Thoracic aorta (tissue), 2 donors: Measurements from ENCODE around the gene PNKD. TPM values are rescaled to one million over a fixed set of nuclear protein-coding genes. Genes with fewer than 3 reads are reported as not detected.

Experiments used
- total RNA-seq, 2 donors: library from RNA; depleted of rRNA; stranded (reverse); fragments of >200 nt; gene quantifications; one replicate each; pipeline versions ENCODE4 v1.1.0 to v1.2.3, GENCODE V29; 2016

PNKD gene
- total RNA-seq, 2 donors from 2014 or later: 19.4 to 38.4 TPM

Other genes with a start within 250 kb of the PNKD start
- under 1 TPM in 1 of 2 donors, not detected in 1; 0.68 TPM for gene RUFY4, start 201.3 kb upstream of the PNKD start, total RNA-seq
- gene CXCR2, start 144.5 kb upstream of the PNKD start, total RNA-seq: 1 to 10 TPM in 1 of 2 donors, not detected in 1; 3.0 TPM
- 1 to 10 TPM in 1 of 2 donors, under 1 TPM in 1; 0.41 to 4.4 TPM for gene CXCR1, start 103.6 kb upstream of the PNKD start, total RNA-seq
- gene ARPC2, start 53.3 kb upstream of the PNKD start, total RNA-seq: 100 to 1,000 TPM; 378 to 469 TPM
- gene GPBAR1, start 9.5 kb upstream of the PNKD start, total RNA-seq: 1 to 10 TPM; 3.5 to 4.2 TPM
- gene AAMP, start 382 bp upstream of the PNKD start, total RNA-seq: 10 to 100 TPM; 95.9 to 97.5 TPM
- gene TMBIM1, start 22.0 kb downstream of the PNKD start, total RNA-seq: 100 to 1,000 TPM; 324 to 369 TPM
- gene CATIP, start 86.3 kb downstream of the PNKD start, total RNA-seq: not detected
- 100 to 1,000 TPM; 122 to 190 TPM for gene SLC11A1, start 111.8 kb downstream of the PNKD start, total RNA-seq
- 100 to 1,000 TPM; 141 to 182 TPM for gene CTDSP1, start 129.3 kb downstream of the PNKD start, total RNA-seq
- 1 to 10 TPM in 1 of 2 donors, not detected in 1; 3.6 TPM for gene VIL1, start 148.6 kb downstream of the PNKD start, total RNA-seq